HG03060 (cell line): ENCODE results near the gene WAC.
"Not testable (repeated sequence)": the region's sequence is repeated elsewhere in the genome, so short reads cannot be mapped to it uniquely, and the experiment has no call there.

Experiments used
- ATAC-seq: cut with Tn5 transposase; IDR thresholded peaks from one replicate; pipeline ENCODE4 v1.9.1; 2021; ENCODE audit warnings: low read depth, moderate number of reproducible peaks; ENCODE audit not compliant: unreplicated experiment

The WAC gene

GRCh38 chr10:28601012-28601411 lies 68.1 kb downstream of the WAC start:
- ATAC-seq = no peak

- no peak for ATAC-seq
These were observed 71.9 kb downstream of the WAC start for GRCh38 chr10:28604567-28605536.

GRCh38 chr10:28606568-28606967 lies 73.7 kb downstream of the WAC start:
- ATAC-seq = no peak

- ATAC-seq = not testable (repeated sequence)
These were observed 76.7 kb downstream of the WAC start for GRCh38 chr10:28609636-28610035.

GRCh38 chr10:28612877-28613276 lies 80.0 kb downstream of the WAC start:
- ATAC-seq = no peak

- no peak for ATAC-seq
These were observed 83.6 kb downstream of the WAC start for GRCh38 chr10:28616514-28616913.

GRCh38 chr10:28619455-28619854 lies 86.5 kb downstream of the WAC start:
- no peak for ATAC-seq

GRCh38 chr10:28620251-28620650 lies 87.3 kb downstream of the WAC start:
- ATAC-seq = no peak

- no peak for ATAC-seq
These were observed 90.6 kb downstream of the WAC start for GRCh38 chr10:28623483-28623882.

GRCh38 chr10:28624351-28624750 lies 91.4 kb downstream of the WAC start:
- ATAC-seq = no peak

GRCh38 chr10:28627102-28627501 lies 94.2 kb downstream of the WAC start:
- ATAC-seq = no peak

GRCh38 chr10:28628184-28628893 lies 95.4 kb downstream of the WAC start:
- no peak for ATAC-seq

GRCh38 chr10:28631896-28632583 lies 99.1 kb downstream of the WAC start:
- no peak for ATAC-seq

- no peak for ATAC-seq
These were observed 99.6 kb downstream of the WAC start for GRCh38 chr10:28632584-28632945.

- ATAC-seq = no peak
These were observed 100.8 kb downstream of the WAC start for GRCh38 chr10:28633750-28634149.

- no peak for ATAC-seq
These were observed 104.4 kb downstream of the WAC start for GRCh38 chr10:28637346-28637745.

GRCh38 chr10:28638392-28638791 lies 105.5 kb downstream of the WAC start:
- ATAC-seq = no peak

- no peak for ATAC-seq
These were observed 107.6 kb downstream of the WAC start for GRCh38 chr10:28640551-28640950.

GRCh38 chr10:28644647-28645046 lies 111.7 kb downstream of the WAC start:
- no peak for ATAC-seq

GRCh38 chr10:28652106-28652505 lies 119.2 kb downstream of the WAC start:
- ATAC-seq = no peak

GRCh38 chr10:28652703-28653102 lies 119.8 kb downstream of the WAC start:
- ATAC-seq = no peak
